Endothelial cell of umbilical vein (primary cell): ENCODE data around the gene VAV3. TPM values are rescaled to one million over a fixed set of nuclear protein-coding genes. Genes with fewer than 3 reads are reported as not detected.

Experiments used
- BruUV-seq: library from RNA; stranded (reverse); fragments of 400-500 nt; replicated peaks from 2 replicates; lab custom pipeline; 2021; lab: Mats Ljungman, UMichigan
- CTCF ChIA-PET: fragments of 300-600, 350-600 bp; sonication (Branson Sonifier 250); formaldehyde crosslinking; loops from one replicate; lab custom pipeline; 2021; ENCODE audit warnings: antibody characterized with exemption, inconsistent platforms; lab: Charles Lee
- POLR2A ChIA-PET: fragments of 300-600, 350-600 bp; sonication (Branson Sonifier 250); formaldehyde crosslinking; loops from one replicate; lab custom pipeline; 2021; ENCODE audit warnings: antibody characterized with exemption, inconsistent platforms; lab: Charles Lee
- DNase-seq: peaks from one replicate; pipeline ENCODE4 v3.0.0-alpha.2; 2011; ENCODE audit warnings: low read depth, low spot score
- FAIRE-seq: peaks from 2 replicates; lab custom pipeline; 2011; peaks lifted over from hg19 to GRCh38; lab: Jason Lieb, UNC
- H2AFZ ChIP-seq: 2 replicates; pipeline ENCODE4 v1.6.0; 2012; ENCODE audit warnings: low read depth, low read length, control low read depth, inconsistent platforms
- H3K27ac ChIP-seq: 2 replicates; pipeline ENCODE4 v1.5.1; 2011; ENCODE audit warnings: low read depth, mild to moderate bottlenecking, control low read depth, low read length, moderate library complexity; ENCODE audit not compliant: insufficient read depth
- H3K27me3 ChIP-seq, 2 experiments: 2 replicates each; pipeline versions ENCODE4 v1.6.0 to v1.6.1; 2011; ENCODE audit warnings: low read length in 2 of 2, mixed read lengths in 1 of 2; ENCODE audit not compliant: control insufficient read depth in 2 of 2, insufficient read depth in 2 of 2
- H3K36me3 ChIP-seq, 2 experiments: 2 replicates in 1 of 2; 3 replicates in 1 of 2; pipeline ENCODE4 v1.5.1; 2011; ENCODE audit warnings: low read length in 2 of 2, mild to moderate bottlenecking in 1 of 2, moderate library complexity in 1 of 2; ENCODE audit not compliant: control insufficient read depth in 2 of 2, insufficient read depth in 2 of 2; ENCODE audit errors: extremely low read depth in 1 of 2
- H3K4me1 ChIP-seq: 3 replicates; pipeline ENCODE4 v1.5.1; 2011; ENCODE audit warnings: mild to moderate bottlenecking, low read length; ENCODE audit not compliant: control insufficient read depth, insufficient read depth; ENCODE audit errors: extremely low read depth
- H3K4me2 ChIP-seq: 2 replicates; pipeline ENCODE4 v1.6.1; 2011; ENCODE audit warnings: low read length, control low read depth, mixed read lengths; ENCODE audit not compliant: insufficient read depth
- H3K4me3 ChIP-seq, 3 experiments: fragments of 200-600 bp in 1 of 3; sonication (generic), shearing (Covaris generic) in 1 of 3; replicated peaks in 1 of 3; 2 replicates each; pipeline ENCODE4 v1.5.1; 2011 to 2016; ENCODE audit warnings: control low read depth in 3 of 3, low read length in 3 of 3, mild to moderate bottlenecking in 2 of 3, inconsistent platforms in 1 of 3, low read depth in 1 of 3, moderate library complexity in 1 of 3; ENCODE audit not compliant: insufficient read depth in 1 of 3
- H3K79me2 ChIP-seq: 2 replicates; pipeline ENCODE4 v1.6.0; 2012; ENCODE audit warnings: low read length, inconsistent platforms; ENCODE audit not compliant: control insufficient read depth, insufficient read depth
- H3K9ac ChIP-seq: replicated peaks from 2 replicates; pipeline ENCODE3; 2011; ENCODE audit warnings: low read length, control low read depth; ENCODE audit not compliant: insufficient read depth; ENCODE audit errors: extremely low read depth
- H3K9me1 ChIP-seq: replicated peaks from 3 replicates; pipeline ENCODE4 v1.6.0; 2011; ENCODE audit warnings: mild to moderate bottlenecking, low read length; ENCODE audit not compliant: control insufficient read depth, insufficient read depth; ENCODE audit errors: extremely low read depth
- H3K9me3 ChIP-seq: replicated peaks from 2 replicates; pipeline ENCODE4 v1.5.1; 2012; ENCODE audit warnings: low read length, inconsistent platforms; ENCODE audit not compliant: control insufficient read depth, insufficient read depth
- H4K20me1 ChIP-seq: replicated peaks from 2 replicates; pipeline ENCODE3; 2011; ENCODE audit warnings: mild to moderate bottlenecking, low read length; ENCODE audit not compliant: control insufficient read depth, insufficient read depth; ENCODE audit errors: extremely low read depth
- EZH2 ChIP-seq: IDR thresholded peaks from 2 replicates; pipeline ENCODE4 v1.6.1; 2012; ENCODE audit warnings: borderline replicate concordance, low read depth, mild to moderate bottlenecking, moderate library complexity, low read length, inconsistent platforms; ENCODE audit not compliant: severe bottlenecking
- FOS ChIP-seq: IDR thresholded peaks from 2 replicates; pipeline ENCODE4 v1.6.1; 2011; ENCODE audit warnings: mild to moderate bottlenecking, low read length, moderate library complexity, borderline replicate concordance; ENCODE audit not compliant: insufficient read depth
- GATA2 ChIP-seq: IDR thresholded peaks from 2 replicates; pipeline ENCODE4 v1.7.0; 2011; ENCODE audit warnings: low read depth, mild to moderate bottlenecking, moderate library complexity, mixed read lengths, low read length; ENCODE audit not compliant: insufficient read length, insufficient read depth
- JUN ChIP-seq: IDR thresholded peaks from 2 replicates; pipeline ENCODE4 v1.6.1; 2011; ENCODE audit warnings: borderline replicate concordance, low read depth; ENCODE audit not compliant: insufficient read length, insufficient read depth
- MAX ChIP-seq: IDR thresholded peaks from 2 replicates; pipeline ENCODE4 v1.6.1; 2011; ENCODE audit not compliant: insufficient read depth, insufficient read length
- MYC ChIP-seq: IDR thresholded peaks from one replicate; pipeline ENCODE4 v1.6.1; 2011; ENCODE audit warnings: mild to moderate bottlenecking, low read depth, low read length
- POLR2A ChIP-seq: IDR thresholded peaks from 2 replicates; pipeline ENCODE4 v1.6.1; 2012; ENCODE audit warnings: low read depth, mild to moderate bottlenecking, control low read depth, low read length
- POLR2AphosphoS5 ChIP-seq: IDR thresholded peaks from 2 replicates; pipeline ENCODE4 v1.6.1; 2012; ENCODE audit warnings: low read depth, mild to moderate bottlenecking, control low read depth, low read length, moderate library complexity; ENCODE audit not compliant: insufficient read depth
- dilution Hi-C: fragments of 300-500 bp; cut with MboI; formaldehyde crosslinking; loops from one replicate; pipeline ENCODE4 v1.15.0; 2019; ENCODE audit warnings: low sequenced_read_pairs; ENCODE audit not compliant: extremely low pct_ligation_motif_present
- intact Hi-C: fragments of 100-400 bp; cut with micrococcal nuclease; formaldehyde crosslinking; loops from one replicate; pipeline ENCODE4 v1.10.0; 2022
- polyA plus RNA-seq, 4 experiments: library from polyadenylated mRNA; depleted of rRNA in 3 of 4; stranded (reverse) in 3 of 4; unstranded in 1 of 4; fragments of >200 nt; gene quantifications; 2 replicates each; pipeline versions ENCODE4 v1.2.1 to v1.2.3, GENCODE V29; 2011 to 2012; ENCODE audit warnings: missing spikeins in 1 of 4
- total RNA-seq: library from RNA; stranded (reverse); gene quantifications from 2 replicates; pipeline ENCODE4 v1.2.3, GENCODE V29; 2021
- TF ChIP-seq, protein P1 (sequence below), 2 donors: IDR thresholded peaks; 1 replicate in 1 of 2; 2 replicates in 1 of 2; pipeline ENCODE4 v1.5.1; 2011; ENCODE audit warnings: low read length in 2 of 2, mild to moderate bottlenecking in 2 of 2, moderate library complexity in 2 of 2, control low read depth in 1 of 2, inconsistent platforms in 1 of 2, low read depth in 1 of 2; ENCODE audit not compliant: insufficient read depth in 1 of 2; ENCODE audit errors: extremely low read depth in 1 of 2

Gene VAV3
- total and polyA plus RNA-seq, 2 donors (not counting 3 experiments of a cell fraction or from before 2014, with no cell fraction given), result 0.18 to 1.5 TPM

- Histone ChIP-seq H3K36me3 (no peaks in the 10 kb centered on the region), H3K27ac (no peak overlapping the region), H3K4me3 (no peak overlapping the region), H3K4me2 (no peak overlapping the region), H2AFZ (no peak overlapping the region), H4K20me1 (no peaks in the 10 kb centered on the region), H3K9me1 (no peaks in the 10 kb centered on the region), H3K9me3 (no peaks in the 10 kb centered on the region), H3K4me1 (no peaks in the 10 kb centered on the region), H3K9ac (no peak overlapping the region), H3K79me2 (no peaks in the 10 kb centered on the region), H3K27me3 (no peaks in the 10 kb centered on the region)
- dilution Hi-C loops, result no loop called here
- POLR2A ChIA-PET, result no interaction called here
- no TSS peak for BruUV-seq
- CTCF ChIA-PET, result no interaction called here
- intact Hi-C loops, result no loop called here
- FAIRE-seq (no peak), DNase-seq (no peak)
- no peak for TF ChIP-seq MAX
- TF ChIP-seq, protein P1, sequence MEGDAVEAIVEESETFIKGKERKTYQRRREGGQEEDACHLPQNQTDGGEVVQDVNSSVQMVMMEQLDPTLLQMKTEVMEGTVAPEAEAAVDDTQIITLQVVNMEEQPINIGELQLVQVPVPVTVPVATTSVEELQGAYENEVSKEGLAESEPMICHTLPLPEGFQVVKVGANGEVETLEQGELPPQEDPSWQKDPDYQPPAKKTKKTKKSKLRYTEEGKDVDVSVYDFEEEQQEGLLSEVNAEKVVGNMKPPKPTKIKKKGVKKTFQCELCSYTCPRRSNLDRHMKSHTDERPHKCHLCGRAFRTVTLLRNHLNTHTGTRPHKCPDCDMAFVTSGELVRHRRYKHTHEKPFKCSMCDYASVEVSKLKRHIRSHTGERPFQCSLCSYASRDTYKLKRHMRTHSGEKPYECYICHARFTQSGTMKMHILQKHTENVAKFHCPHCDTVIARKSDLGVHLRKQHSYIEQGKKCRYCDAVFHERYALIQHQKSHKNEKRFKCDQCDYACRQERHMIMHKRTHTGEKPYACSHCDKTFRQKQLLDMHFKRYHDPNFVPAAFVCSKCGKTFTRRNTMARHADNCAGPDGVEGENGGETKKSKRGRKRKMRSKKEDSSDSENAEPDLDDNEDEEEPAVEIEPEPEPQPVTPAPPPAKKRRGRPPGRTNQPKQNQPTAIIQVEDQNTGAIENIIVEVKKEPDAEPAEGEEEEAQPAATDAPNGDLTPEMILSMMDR (IDR thresholded peaks at IDR 0.05; ENCODE audit: extremely low read depth in 1 of 2, insufficient read depth in 1 of 2, low read depth in 1 of 2, low read length in 2 of 2), result no peak
Measured at GRCh38 chr1:107677697-107678096, 287.3 kb downstream of the VAV3 start.

GRCh38 chr1:107674486-107674885, 290.5 kb downstream of the VAV3 start:
- CTCF ChIA-PET, result no interaction called here
- dilution Hi-C loops, result no loop called here
- POLR2A ChIA-PET, result no interaction called here
- FAIRE-seq, result no peak
- no peaks in the 10 kb centered on the region for H3K36me3 ChIP-seq
- H3K27ac ChIP-seq, result no peak overlapping the region
- no peaks in the 10 kb centered on the region for H3K4me1 ChIP-seq
- H3K27me3 ChIP-seq, result no peaks in the 10 kb centered on the region
- no peaks in the 10 kb centered on the region for H3K79me2 ChIP-seq
- H3K9me3 ChIP-seq, result no peaks in the 10 kb centered on the region
- no peak overlapping the region for H3K4me2 ChIP-seq
- no peaks in the 10 kb centered on the region for H3K9me1 ChIP-seq
- BruUV-seq, result no TSS peak
- no peak overlapping the region for H3K9ac ChIP-seq
- no peak for DNase-seq
- intact Hi-C loops, result no loop called here
- no peak overlapping the region for H2AFZ ChIP-seq
- H4K20me1 ChIP-seq, result no peaks in the 10 kb centered on the region
- TF ChIP-seq FOS (no peak), MYC (no peak), EZH2 (no peak), GATA2 (no peak), POLR2AphosphoS5 (no peak), JUN (no peak), MAX (no peak), POLR2A (no peak)
- TF ChIP-seq, protein P1 (IDR thresholded peaks at IDR 0.05; ENCODE audit: extremely low read depth in 1 of 2, insufficient read depth in 1 of 2, low read depth in 1 of 2, low read length in 2 of 2), result no peak
- no peak overlapping the region for H3K4me3 ChIP-seq
